ENCODE data around the gene VSTM4.

DNA sequence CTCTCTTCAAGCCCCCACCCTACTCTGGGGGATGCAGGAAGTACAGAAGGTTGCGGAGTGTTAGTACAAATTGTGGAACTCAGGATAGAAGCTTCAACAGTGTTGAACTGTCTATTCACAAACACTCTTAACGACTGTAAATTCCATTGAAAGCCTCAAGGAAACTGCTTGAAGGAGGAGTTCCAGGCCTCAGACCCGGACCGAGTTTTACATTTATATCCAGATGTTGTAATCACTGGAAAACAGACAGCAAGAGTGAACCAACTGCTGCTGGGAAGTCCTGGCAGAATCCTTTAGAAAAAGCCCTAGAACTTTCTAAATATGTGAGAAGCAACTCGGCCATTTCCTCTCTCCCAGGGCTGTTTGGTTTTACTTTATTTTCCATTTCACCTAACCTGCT lies 91.6 kb downstream of the VSTM4 start:
- TF ChIP-seq YY1 (IDR thresholded peaks at IDR 0.05; ENCODE audit: insufficient read depth, insufficient read length) (no peak), ZNF274 (IDR thresholded peaks at IDR 0.05; ENCODE audit: low read depth, low read length) (no peak)

Data from NT2/D1 (cell line).